DND-41 (cell line): Measurements from ENCODE around the gene NOP16.

ENCODE experiments used
- EZH2 ChIP-seq: IDR thresholded peaks from 3 replicates; pipeline ENCODE4 v1.6.1; 2012; ENCODE audit warnings: borderline replicate concordance, low read depth, mild to moderate bottlenecking, moderate library complexity, low read length, inconsistent platforms; ENCODE audit not compliant: severe bottlenecking
- TF ChIP-seq, protein P1 (sequence below): IDR thresholded peaks from 2 replicates; pipeline ENCODE4 v1.5.1; 2012; ENCODE audit warnings: borderline replicate concordance, low read length, moderate library complexity, mild to moderate bottlenecking; ENCODE audit not compliant: poor library complexity, severe bottlenecking; ENCODE audit errors: extremely low read depth

- TF ChIP-seq, protein P1, sequence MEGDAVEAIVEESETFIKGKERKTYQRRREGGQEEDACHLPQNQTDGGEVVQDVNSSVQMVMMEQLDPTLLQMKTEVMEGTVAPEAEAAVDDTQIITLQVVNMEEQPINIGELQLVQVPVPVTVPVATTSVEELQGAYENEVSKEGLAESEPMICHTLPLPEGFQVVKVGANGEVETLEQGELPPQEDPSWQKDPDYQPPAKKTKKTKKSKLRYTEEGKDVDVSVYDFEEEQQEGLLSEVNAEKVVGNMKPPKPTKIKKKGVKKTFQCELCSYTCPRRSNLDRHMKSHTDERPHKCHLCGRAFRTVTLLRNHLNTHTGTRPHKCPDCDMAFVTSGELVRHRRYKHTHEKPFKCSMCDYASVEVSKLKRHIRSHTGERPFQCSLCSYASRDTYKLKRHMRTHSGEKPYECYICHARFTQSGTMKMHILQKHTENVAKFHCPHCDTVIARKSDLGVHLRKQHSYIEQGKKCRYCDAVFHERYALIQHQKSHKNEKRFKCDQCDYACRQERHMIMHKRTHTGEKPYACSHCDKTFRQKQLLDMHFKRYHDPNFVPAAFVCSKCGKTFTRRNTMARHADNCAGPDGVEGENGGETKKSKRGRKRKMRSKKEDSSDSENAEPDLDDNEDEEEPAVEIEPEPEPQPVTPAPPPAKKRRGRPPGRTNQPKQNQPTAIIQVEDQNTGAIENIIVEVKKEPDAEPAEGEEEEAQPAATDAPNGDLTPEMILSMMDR, result no peak
- TF ChIP-seq EZH2, result no peak
Observed at GRCh38 chr5:176366232-176366894, 22.0 kb downstream of the NOP16 start.
